Liver (tissue), 9 donors: Measurements from ENCODE around the gene CYP3A4. TPM values are rescaled to one million over a fixed set of nuclear protein-coding genes. Genes with fewer than 3 reads are reported as not detected.

Source experiments
- DNase-seq: peaks from one replicate; pipeline ENCODE4 v3.0.0-alpha.2; 2017; ENCODE audit warnings: low spot score
- H3K27ac ChIP-seq, 2 donors: one replicate each; pipeline ENCODE4 v1.7.0; 2013; ENCODE audit warnings: inconsistent platforms in 2 of 2, low read length in 2 of 2, control low read depth in 1 of 2, low read depth in 1 of 2, mild to moderate bottlenecking in 1 of 2
- H3K27me3 ChIP-seq, 4 donors: one replicate each; pipeline versions ENCODE4 v1.6.1 to v1.7.0; 2013; ENCODE audit warnings: low read length in 3 of 4, inconsistent platforms in 1 of 4, mild to moderate bottlenecking in 1 of 4, moderate library complexity in 1 of 4; ENCODE audit not compliant: control insufficient read depth in 4 of 4, insufficient read depth in 4 of 4
- H3K36me3 ChIP-seq, 4 donors: one replicate each; pipeline versions ENCODE4 v1.6.1 to v1.7.0; 2013; ENCODE audit warnings: low read length in 3 of 4, mild to moderate bottlenecking in 3 of 4, low read depth in 1 of 4, moderate library complexity in 1 of 4; ENCODE audit not compliant: control insufficient read depth in 4 of 4, insufficient read depth in 3 of 4
- H3K4me1 ChIP-seq, 4 donors: one replicate each; pipeline versions ENCODE4 v1.6.1 to v1.7.0; 2013; ENCODE audit warnings: low read length in 3 of 4, mild to moderate bottlenecking in 3 of 4, moderate library complexity in 1 of 4; ENCODE audit not compliant: control insufficient read depth in 4 of 4, insufficient read depth in 4 of 4
- H3K4me3 ChIP-seq, 3 donors: one replicate each; pipeline versions ENCODE4 v1.6.1 to v1.7.0; 2013; ENCODE audit warnings: low read length in 3 of 3, control low read depth in 1 of 3, low read depth in 1 of 3, mild to moderate bottlenecking in 1 of 3
- H3K9ac ChIP-seq, 2 donors: one replicate each; pipeline ENCODE4 v1.7.0; 2013; ENCODE audit warnings: low read length in 2 of 2, mild to moderate bottlenecking in 2 of 2, moderate library complexity in 2 of 2, control low read depth in 1 of 2, low read depth in 1 of 2
- H3K9me3 ChIP-seq, 4 donors: one replicate each; pipeline versions ENCODE4 v1.6.1 to v1.7.0; 2013; ENCODE audit warnings: low read length in 3 of 4; ENCODE audit not compliant: control insufficient read depth in 4 of 4
- EGR1 ChIP-seq, 2 donors: IDR thresholded peaks; 2 replicates each; pipeline ENCODE4 v1.6.1; 2016 to 2018; ENCODE audit warnings: antibody characterized with exemption in 2 of 2, low read depth in 2 of 2
- FOXA1 ChIP-seq: IDR thresholded peaks from 2 replicates; pipeline ENCODE4 v1.6.1; 2016; ENCODE audit warnings: antibody characterized with exemption
- FOXA2 ChIP-seq: IDR thresholded peaks from 2 replicates; pipeline ENCODE4 v1.6.1; 2016; ENCODE audit warnings: antibody characterized with exemption
- GABPA ChIP-seq, 2 donors: IDR thresholded peaks in 1 of 2; conservative IDR thresholded peaks in 1 of 2; 2 replicates each; pipeline ENCODE4 v1.6.1; 2016; ENCODE audit warnings: antibody characterized with exemption in 2 of 2, mild to moderate bottlenecking in 1 of 2, moderate library complexity in 1 of 2
- HNF4A ChIP-seq, 2 donors: conservative IDR thresholded peaks; 2 replicates each; pipeline ENCODE4 v1.6.1; 2016; ENCODE audit warnings: antibody characterized with exemption in 2 of 2, mild to moderate bottlenecking in 2 of 2
- HNF4G ChIP-seq: IDR thresholded peaks from 2 replicates; pipeline ENCODE4 v1.6.1; 2016; ENCODE audit warnings: antibody characterized with exemption
- JUND ChIP-seq, 2 donors: IDR thresholded peaks; 2 replicates each; pipeline ENCODE4 v1.6.1; 2016; ENCODE audit warnings: antibody characterized with exemption in 2 of 2
- NR2F2 ChIP-seq: IDR thresholded peaks from 2 replicates; pipeline ENCODE4 v1.6.1; 2016; ENCODE audit warnings: antibody characterized with exemption
- RAD21 ChIP-seq, 2 donors: IDR thresholded peaks; 2 replicates each; pipeline ENCODE4 v1.6.1; 2016; ENCODE audit warnings: antibody characterized with exemption in 2 of 2, mild to moderate bottlenecking in 2 of 2
- RXRA ChIP-seq, 2 donors: IDR thresholded peaks; 2 replicates each; pipeline ENCODE4 v1.6.1; 2017 to 2018; ENCODE audit warnings: antibody characterized with exemption in 2 of 2, mild to moderate bottlenecking in 1 of 2
- SP1 ChIP-seq: IDR thresholded peaks from 2 replicates; pipeline ENCODE4 v1.6.1; 2018; ENCODE audit warnings: antibody characterized with exemption, mild to moderate bottlenecking
- TAF1 ChIP-seq: conservative IDR thresholded peaks from 2 replicates; pipeline ENCODE4 v1.6.1; 2016; ENCODE audit warnings: antibody characterized with exemption, mild to moderate bottlenecking
- YY1 ChIP-seq: IDR thresholded peaks from 2 replicates; pipeline ENCODE4 v1.6.1; 2016; ENCODE audit warnings: antibody characterized with exemption, mild to moderate bottlenecking
- WGBS: extraction: QIAGEN DNeasy Blood & Tissue Kit; methylation state at CpG from one replicate; pipeline ENCODE4 v1.1.7; 2013; 5-methylcytosine and 5-hydroxymethylcytosine counted together
- polyA plus RNA-seq, 2 donors: library from polyadenylated mRNA; stranded (reverse) in 1 of 2; unstranded in 1 of 2; fragments of 200-250 nt in 1 of 2; fragments of >200 nt in 1 of 2; fragmentation: Nextera tagmentation in 1 of 2; extraction: Ambion mirVana in 1 of 2; gene quantifications; one replicate each; pipeline versions ENCODE4 v1.2.1 to v1.2.3, GENCODE V29; 2013 to 2015
- total RNA-seq, 2 donors: library from RNA; depleted of rRNA; stranded (reverse); fragments of >200 nt; gene quantifications; one replicate each; pipeline ENCODE4 v1.2.3, GENCODE V29; 2014
- TF ChIP-seq, protein P1 (sequence below): IDR thresholded peaks from 2 replicates; pipeline ENCODE4 v1.6.1; 2016; ENCODE audit warnings: antibody characterized with exemption, mild to moderate bottlenecking
- TF ChIP-seq, protein P2 (sequence below): fragments of 150-350 bp; IDR thresholded peaks from 2 replicates; pipeline ENCODE4 v1.5.1; 2017; ENCODE audit warnings: improper control_type of control experiment, low read depth, low read length; ENCODE audit not compliant: missing input control
- TF ChIP-seq, protein P3 (sequence below): IDR thresholded peaks from 2 replicates; pipeline ENCODE4 v1.6.1; 2016; ENCODE audit warnings: antibody characterized with exemption
- TF ChIP-seq, protein P4 (sequence below): IDR thresholded peaks from 2 replicates; pipeline ENCODE4 v1.6.1; 2016; ENCODE audit warnings: antibody characterized with exemption
- TF ChIP-seq, protein P5 (sequence below): IDR thresholded peaks from 2 replicates; pipeline ENCODE4 v1.6.1; 2016; ENCODE audit warnings: antibody characterized with exemption
- donor health status: healthy.
- donor health status: healthy.
- donor health status: healthy.
- donor health status: healthy.
- donor health status: healthy.

CYP3A4 gene
- total and polyA plus RNA-seq, 4 donors = 0.51 to 1,082 (median 289) TPM

DNA sequence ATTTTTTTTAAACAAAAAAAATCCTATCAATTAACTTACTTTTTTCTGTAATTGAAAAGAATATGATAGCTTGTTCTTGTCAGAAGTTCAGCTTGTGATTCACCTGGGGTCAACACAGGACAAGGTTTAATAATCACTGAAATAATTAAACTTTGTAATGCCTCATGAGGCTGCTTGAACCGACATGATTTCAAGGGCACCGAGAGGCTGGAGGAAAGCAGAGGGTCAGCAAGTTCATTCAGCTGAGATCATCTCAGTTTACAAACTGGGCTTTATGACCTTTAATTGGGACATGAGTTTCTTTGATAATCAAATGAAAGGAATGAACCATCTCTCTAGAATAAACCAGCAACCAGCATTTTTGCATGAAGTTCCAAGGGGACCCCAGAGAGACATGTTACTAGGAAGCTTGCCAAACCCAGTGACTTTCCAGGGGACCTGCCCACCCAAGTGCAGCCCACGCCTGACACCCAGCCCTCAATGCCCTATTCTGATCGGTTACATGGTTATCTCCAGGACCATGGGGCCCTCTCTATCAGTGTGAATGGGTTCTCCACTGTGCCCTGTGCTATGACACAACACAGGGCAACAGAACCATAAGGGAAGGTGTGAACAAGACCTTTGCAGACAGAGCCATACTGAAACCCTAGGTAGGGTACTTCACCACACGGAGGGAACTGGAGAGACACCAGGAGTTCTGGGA lies 7.8 kb upstream of the CYP3A4 start:
- Histone ChIP-seq H3K9ac (peak overlapping the region in 1 of 2 donors; percentile 10), H3K4me3 (no peak overlapping the region), H3K9me3 (no peaks in the 10 kb centered on the region), H3K36me3 (no peaks in the 10 kb centered on the region), H3K27ac (peak overlapping the region; percentile 80 to 96), H3K27me3 (no peaks in the 10 kb centered on the region), H3K4me1 (peaks cover 14 to 48% (median 35%) of the 10 kb centered on the region in 4 donors)
- 35% methylated on average over 5 of the region's 5 CpGs for WGBS
- TF ChIP-seq YY1 (peak; percentile 59), FOXA2 (peak; percentile 75), GABPA (IDR thresholded peaks at IDR 0.05 in 1 of 2, conservative IDR thresholded peaks at IDR 0.05 in 1 of 2) (no peak), HNF4A (conservative IDR thresholded peaks at IDR 0.05) (peak; percentile 83 to 89), JUND (IDR thresholded peaks at IDR 0.05) (peak; percentile 90 to 93), RAD21 (IDR thresholded peaks at IDR 0.05) (peak; percentile 56 to 70), EGR1 (IDR thresholded peaks at IDR 0.05; ENCODE audit: low read depth in 2 of 2) (no peak), HNF4G (peak; percentile 67), SP1 (peak; percentile 98), RXRA (IDR thresholded peaks at IDR 0.05) (peak; percentile 100), NR2F2 (peak; percentile 61), FOXA1 (peak; percentile 66), TAF1 (no peak)
- TF ChIP-seq, protein P1, sequence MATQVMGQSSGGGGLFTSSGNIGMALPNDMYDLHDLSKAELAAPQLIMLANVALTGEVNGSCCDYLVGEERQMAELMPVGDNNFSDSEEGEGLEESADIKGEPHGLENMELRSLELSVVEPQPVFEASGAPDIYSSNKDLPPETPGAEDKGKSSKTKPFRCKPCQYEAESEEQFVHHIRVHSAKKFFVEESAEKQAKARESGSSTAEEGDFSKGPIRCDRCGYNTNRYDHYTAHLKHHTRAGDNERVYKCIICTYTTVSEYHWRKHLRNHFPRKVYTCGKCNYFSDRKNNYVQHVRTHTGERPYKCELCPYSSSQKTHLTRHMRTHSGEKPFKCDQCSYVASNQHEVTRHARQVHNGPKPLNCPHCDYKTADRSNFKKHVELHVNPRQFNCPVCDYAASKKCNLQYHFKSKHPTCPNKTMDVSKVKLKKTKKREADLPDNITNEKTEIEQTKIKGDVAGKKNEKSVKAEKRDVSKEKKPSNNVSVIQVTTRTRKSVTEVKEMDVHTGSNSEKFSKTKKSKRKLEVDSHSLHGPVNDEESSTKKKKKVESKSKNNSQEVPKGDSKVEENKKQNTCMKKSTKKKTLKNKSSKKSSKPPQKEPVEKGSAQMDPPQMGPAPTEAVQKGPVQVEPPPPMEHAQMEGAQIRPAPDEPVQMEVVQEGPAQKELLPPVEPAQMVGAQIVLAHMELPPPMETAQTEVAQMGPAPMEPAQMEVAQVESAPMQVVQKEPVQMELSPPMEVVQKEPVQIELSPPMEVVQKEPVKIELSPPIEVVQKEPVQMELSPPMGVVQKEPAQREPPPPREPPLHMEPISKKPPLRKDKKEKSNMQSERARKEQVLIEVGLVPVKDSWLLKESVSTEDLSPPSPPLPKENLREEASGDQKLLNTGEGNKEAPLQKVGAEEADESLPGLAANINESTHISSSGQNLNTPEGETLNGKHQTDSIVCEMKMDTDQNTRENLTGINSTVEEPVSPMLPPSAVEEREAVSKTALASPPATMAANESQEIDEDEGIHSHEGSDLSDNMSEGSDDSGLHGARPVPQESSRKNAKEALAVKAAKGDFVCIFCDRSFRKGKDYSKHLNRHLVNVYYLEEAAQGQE = peak; percentile 33
- TF ChIP-seq, protein P2, sequence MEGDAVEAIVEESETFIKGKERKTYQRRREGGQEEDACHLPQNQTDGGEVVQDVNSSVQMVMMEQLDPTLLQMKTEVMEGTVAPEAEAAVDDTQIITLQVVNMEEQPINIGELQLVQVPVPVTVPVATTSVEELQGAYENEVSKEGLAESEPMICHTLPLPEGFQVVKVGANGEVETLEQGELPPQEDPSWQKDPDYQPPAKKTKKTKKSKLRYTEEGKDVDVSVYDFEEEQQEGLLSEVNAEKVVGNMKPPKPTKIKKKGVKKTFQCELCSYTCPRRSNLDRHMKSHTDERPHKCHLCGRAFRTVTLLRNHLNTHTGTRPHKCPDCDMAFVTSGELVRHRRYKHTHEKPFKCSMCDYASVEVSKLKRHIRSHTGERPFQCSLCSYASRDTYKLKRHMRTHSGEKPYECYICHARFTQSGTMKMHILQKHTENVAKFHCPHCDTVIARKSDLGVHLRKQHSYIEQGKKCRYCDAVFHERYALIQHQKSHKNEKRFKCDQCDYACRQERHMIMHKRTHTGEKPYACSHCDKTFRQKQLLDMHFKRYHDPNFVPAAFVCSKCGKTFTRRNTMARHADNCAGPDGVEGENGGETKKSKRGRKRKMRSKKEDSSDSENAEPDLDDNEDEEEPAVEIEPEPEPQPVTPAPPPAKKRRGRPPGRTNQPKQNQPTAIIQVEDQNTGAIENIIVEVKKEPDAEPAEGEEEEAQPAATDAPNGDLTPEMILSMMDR = no peak
- TF ChIP-seq, protein P3, sequence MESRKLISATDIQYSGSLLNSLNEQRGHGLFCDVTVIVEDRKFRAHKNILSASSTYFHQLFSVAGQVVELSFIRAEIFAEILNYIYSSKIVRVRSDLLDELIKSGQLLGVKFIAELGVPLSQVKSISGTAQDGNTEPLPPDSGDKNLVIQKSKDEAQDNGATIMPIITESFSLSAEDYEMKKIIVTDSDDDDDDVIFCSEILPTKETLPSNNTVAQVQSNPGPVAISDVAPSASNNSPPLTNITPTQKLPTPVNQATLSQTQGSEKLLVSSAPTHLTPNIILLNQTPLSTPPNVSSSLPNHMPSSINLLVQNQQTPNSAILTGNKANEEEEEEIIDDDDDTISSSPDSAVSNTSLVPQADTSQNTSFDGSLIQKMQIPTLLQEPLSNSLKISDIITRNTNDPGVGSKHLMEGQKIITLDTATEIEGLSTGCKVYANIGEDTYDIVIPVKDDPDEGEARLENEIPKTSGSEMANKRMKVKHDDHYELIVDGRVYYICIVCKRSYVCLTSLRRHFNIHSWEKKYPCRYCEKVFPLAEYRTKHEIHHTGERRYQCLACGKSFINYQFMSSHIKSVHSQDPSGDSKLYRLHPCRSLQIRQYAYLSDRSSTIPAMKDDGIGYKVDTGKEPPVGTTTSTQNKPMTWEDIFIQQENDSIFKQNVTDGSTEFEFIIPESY = peak; percentile 75
- TF ChIP-seq, protein P4, sequence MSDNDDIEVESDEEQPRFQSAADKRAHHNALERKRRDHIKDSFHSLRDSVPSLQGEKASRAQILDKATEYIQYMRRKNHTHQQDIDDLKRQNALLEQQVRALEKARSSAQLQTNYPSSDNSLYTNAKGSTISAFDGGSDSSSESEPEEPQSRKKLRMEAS = peak; percentile 49
- TF ChIP-seq, protein P5, sequence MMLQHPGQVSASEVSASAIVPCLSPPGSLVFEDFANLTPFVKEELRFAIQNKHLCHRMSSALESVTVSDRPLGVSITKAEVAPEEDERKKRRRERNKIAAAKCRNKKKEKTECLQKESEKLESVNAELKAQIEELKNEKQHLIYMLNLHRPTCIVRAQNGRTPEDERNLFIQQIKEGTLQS = peak; percentile 69
- no peak for DNase-seq
